Ishikawa (cell line): Measurements from ENCODE around the gene HMGB3.

Experiments
- CEBPB ChIP-seq: IDR thresholded peaks from 2 replicates; pipeline ENCODE4 v1.6.1; 2012
- CREB1 ChIP-seq: IDR thresholded peaks from 2 replicates; pipeline ENCODE4 v1.6.1; 2012; ENCODE audit warnings: low read depth
- EGR1 ChIP-seq: IDR thresholded peaks from 2 replicates; pipeline ENCODE4 v1.6.1; 2012
- EP300 ChIP-seq: IDR thresholded peaks from 2 replicates; pipeline ENCODE4 v1.6.1; 2012; ENCODE audit warnings: borderline replicate concordance
- FOXM1 ChIP-seq: IDR thresholded peaks from 2 replicates; pipeline ENCODE4 v1.6.1; 2012; ENCODE audit warnings: low read depth, borderline replicate concordance
- MAX ChIP-seq: IDR thresholded peaks from 2 replicates; pipeline ENCODE4 v1.6.1; 2012
- NFIC ChIP-seq: IDR thresholded peaks from 2 replicates; pipeline ENCODE4 v1.6.1; 2012
- RAD21 ChIP-seq: IDR thresholded peaks from 2 replicates; pipeline ENCODE4 v1.6.1; 2012; ENCODE audit warnings: low read depth
- TAF1 ChIP-seq: IDR thresholded peaks from 2 replicates; pipeline ENCODE4 v1.6.1; 2012; ENCODE audit warnings: low read depth, mild to moderate bottlenecking
- TCF12 ChIP-seq: IDR thresholded peaks from 2 replicates; pipeline ENCODE4 v1.6.1; 2012; ENCODE audit warnings: low read depth
- TEAD4 ChIP-seq: IDR thresholded peaks from 2 replicates; pipeline ENCODE4 v1.6.1; 2012
- YY1 ChIP-seq: IDR thresholded peaks from 2 replicates; pipeline ENCODE4 v1.6.1; 2012; ENCODE audit warnings: low read depth
- ZBTB7A ChIP-seq: IDR thresholded peaks from 2 replicates; pipeline ENCODE4 v1.6.1; 2012; ENCODE audit warnings: low read depth
- TF ChIP-seq, protein P1 (sequence below): IDR thresholded peaks from 2 replicates; pipeline ENCODE4 v1.6.1; 2012
- TF ChIP-seq, protein P2 (sequence below): IDR thresholded peaks from 2 replicates; pipeline ENCODE4 v1.6.1; 2012; ENCODE audit warnings: low read depth, mild to moderate bottlenecking

Gene HMGB3

GRCh38 chrX:150980186-150980585, 2.9 kb upstream of the HMGB3 start:
- TF ChIP-seq EGR1 (no peak), MAX (no peak), EP300 (no peak), TAF1 (no peak), NFIC (no peak), CEBPB (no peak), CREB1 (no peak)

DNA sequence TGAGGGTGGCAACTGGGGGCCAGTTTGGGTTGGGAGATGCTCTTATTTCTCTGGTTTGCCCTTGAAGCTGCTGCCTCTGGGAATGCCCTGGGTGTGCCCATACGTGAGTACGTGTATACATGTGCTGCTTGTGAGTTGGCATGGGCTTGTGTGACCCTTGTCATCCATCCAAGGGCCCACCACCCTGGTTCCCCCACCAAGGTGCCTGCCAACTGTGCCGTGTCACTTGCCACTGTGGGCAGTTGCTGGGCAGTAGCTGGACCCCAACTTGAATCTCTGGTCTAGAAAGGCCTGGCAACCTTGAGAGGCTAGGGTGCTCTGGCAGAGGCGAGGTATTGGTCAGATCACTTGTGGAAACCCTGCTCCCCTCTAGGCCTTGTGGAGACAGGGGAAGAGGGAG, 2.4 kb upstream of the HMGB3 start:
- TF ChIP-seq EP300, result no peak
- TF ChIP-seq EGR1, result no peak
- TF ChIP-seq TCF12, result no peak
- TF ChIP-seq MAX, result no peak
- TF ChIP-seq, protein P1, sequence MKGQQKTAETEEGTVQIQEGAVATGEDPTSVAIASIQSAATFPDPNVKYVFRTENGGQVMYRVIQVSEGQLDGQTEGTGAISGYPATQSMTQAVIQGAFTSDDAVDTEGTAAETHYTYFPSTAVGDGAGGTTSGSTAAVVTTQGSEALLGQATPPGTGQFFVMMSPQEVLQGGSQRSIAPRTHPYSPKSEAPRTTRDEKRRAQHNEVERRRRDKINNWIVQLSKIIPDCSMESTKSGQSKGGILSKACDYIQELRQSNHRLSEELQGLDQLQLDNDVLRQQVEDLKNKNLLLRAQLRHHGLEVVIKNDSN, result no peak
- TF ChIP-seq ZBTB7A, result no peak
- no peak for TF ChIP-seq TEAD4
- no peak for TF ChIP-seq RAD21
- no peak for TF ChIP-seq YY1
- no peak for TF ChIP-seq TAF1

DNA sequence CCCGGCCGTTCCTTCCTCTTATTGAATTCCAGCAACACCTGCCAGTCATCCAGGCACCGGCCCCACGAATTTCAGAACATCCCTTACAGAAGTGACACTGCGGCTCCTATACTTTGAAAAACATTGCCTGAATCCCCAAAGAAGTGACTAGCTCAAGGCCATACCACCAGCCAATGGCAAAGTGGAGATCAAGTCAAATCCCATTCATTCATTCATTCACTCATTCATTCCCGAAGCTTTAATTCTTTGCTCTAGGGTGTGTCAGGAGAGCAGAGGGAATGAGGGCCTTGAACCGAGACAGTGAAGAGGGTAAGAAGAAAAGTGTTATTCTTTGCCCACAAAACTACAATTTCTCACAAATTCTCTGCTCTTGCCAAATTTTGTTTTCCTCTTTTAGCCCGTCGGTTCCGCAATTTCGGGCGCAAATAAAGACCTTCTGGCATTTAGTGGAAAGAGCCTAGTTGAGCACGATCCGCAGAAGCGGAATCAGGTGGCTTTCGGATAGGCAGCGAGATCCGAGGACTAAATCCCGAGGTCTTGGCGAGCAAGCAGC, 824 bp upstream of the HMGB3 start:
- TF ChIP-seq TAF1, result no peak
- TF ChIP-seq, protein P1, result no peak
- no peak for TF ChIP-seq RAD21
- TF ChIP-seq CREB1, result no peak
- no peak for TF ChIP-seq EP300
- TF ChIP-seq FOXM1, result no peak
- no peak for TF ChIP-seq NFIC
- TF ChIP-seq EGR1, result no peak
- TF ChIP-seq ZBTB7A, result no peak
- TF ChIP-seq TCF12, result no peak
- TF ChIP-seq, protein P2, sequence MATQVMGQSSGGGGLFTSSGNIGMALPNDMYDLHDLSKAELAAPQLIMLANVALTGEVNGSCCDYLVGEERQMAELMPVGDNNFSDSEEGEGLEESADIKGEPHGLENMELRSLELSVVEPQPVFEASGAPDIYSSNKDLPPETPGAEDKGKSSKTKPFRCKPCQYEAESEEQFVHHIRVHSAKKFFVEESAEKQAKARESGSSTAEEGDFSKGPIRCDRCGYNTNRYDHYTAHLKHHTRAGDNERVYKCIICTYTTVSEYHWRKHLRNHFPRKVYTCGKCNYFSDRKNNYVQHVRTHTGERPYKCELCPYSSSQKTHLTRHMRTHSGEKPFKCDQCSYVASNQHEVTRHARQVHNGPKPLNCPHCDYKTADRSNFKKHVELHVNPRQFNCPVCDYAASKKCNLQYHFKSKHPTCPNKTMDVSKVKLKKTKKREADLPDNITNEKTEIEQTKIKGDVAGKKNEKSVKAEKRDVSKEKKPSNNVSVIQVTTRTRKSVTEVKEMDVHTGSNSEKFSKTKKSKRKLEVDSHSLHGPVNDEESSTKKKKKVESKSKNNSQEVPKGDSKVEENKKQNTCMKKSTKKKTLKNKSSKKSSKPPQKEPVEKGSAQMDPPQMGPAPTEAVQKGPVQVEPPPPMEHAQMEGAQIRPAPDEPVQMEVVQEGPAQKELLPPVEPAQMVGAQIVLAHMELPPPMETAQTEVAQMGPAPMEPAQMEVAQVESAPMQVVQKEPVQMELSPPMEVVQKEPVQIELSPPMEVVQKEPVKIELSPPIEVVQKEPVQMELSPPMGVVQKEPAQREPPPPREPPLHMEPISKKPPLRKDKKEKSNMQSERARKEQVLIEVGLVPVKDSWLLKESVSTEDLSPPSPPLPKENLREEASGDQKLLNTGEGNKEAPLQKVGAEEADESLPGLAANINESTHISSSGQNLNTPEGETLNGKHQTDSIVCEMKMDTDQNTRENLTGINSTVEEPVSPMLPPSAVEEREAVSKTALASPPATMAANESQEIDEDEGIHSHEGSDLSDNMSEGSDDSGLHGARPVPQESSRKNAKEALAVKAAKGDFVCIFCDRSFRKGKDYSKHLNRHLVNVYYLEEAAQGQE, result no peak

DNA sequence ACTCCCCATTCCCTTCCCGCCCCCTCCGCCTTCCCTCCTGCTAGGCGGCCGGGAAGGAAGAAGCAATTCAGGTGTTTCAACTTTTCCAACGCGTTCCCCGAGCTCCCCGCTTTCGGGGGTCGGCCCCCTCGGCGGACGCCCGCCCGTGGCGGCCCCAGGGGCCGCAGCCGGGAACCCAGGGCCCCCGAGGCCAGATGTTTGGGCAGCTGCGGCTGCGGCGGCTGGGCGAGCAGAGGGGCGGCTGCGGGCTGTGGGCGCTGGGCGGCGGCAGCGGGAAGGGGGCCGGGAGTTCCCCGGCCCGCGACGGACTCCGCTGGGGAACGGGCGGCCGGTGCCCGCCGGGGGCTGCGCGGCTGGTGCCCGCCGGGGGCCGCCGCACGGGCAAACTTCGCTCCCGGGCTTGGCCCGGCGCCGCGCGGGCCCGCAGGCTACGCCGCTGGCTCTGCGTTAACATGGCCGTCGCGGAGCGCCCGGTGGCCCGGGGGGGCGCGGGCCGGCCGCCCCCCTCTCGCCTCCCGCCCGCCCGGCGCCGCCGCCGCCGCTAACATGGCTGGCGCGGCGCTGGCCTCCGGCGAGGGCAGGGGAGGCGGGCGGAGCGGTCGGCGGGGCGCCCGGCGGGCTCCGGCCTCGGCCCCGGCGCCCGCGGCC, 510 bp downstream of the HMGB3 start:
- TF ChIP-seq TEAD4 (no peak), CREB1 (no peak), TCF12 (no peak)

DNA sequence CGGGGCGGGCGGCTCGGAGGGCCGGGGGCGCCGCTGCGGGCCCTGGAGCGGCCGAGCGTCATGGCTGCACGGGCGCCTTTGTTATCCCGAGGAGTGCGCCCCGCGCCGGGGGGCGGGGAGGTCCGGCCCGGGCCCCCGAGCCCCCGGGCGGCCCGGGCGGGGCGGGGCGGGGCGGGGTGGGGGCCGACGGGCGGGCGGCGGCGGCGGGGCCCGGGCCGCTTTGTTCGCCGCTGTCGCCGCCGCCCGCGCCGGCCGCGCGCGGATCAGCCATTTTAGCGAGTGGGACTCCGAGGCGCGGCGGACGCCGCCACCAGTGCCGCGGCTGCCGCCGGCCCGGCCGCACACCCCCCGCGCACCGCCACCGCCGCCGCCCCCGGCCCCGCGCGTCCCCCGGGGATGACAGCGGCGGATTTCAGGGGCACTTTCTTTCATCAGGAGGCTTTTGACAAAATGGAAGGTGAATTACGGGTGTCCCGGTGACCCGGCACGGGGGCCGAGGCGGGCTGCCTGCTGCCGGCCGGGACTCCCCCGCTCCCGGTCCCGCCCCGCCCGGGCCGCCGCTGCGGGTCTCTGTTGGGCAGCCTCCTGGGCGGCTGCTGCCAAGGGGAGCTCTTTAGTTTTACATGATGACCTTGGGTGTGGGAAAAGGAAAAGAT, 1.2 kb downstream of the HMGB3 start:
- TF ChIP-seq EGR1 (no peak), TEAD4 (no peak)

GRCh38 chrX:150989420-150989819, 6.3 kb downstream of the HMGB3 start:
- no peak for TF ChIP-seq TEAD4
- no peak for TF ChIP-seq CREB1
- no peak for TF ChIP-seq TAF1

DNA sequence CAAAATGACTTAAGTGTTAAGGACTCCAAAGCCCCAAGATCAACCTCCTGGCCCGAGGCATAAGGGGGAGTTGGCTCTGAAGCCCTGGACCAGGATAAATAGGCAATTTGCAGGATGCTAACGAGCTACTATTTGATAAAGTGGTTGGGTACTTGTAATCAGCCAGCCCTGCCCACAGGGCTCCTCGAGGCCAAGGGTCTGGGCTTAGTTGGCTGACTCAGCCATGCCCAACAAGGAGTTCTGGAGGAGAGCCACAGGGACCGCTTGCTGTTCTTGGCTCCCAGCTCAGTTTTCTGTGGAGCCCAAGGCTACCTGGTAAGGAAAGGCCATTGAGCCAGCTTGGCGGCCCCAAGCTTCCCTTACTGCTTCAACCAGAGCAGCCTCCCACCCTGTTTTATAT, 7.8 kb downstream of the HMGB3 start:
- TF ChIP-seq ZBTB7A, result no peak
- no peak for TF ChIP-seq TCF12
- TF ChIP-seq MAX, result no peak
- no peak for TF ChIP-seq TEAD4
- no peak for TF ChIP-seq YY1
- TF ChIP-seq, protein P2, result no peak
- no peak for TF ChIP-seq CEBPB
- TF ChIP-seq EGR1, result no peak
- no peak for TF ChIP-seq CREB1
- no peak for TF ChIP-seq RAD21
- TF ChIP-seq NFIC, result no peak
- TF ChIP-seq FOXM1, result no peak
